HepG2 (cell line): ENCODE data around the gene FBXL4. TPM values are rescaled to one million over a fixed set of nuclear protein-coding genes. Genes with fewer than 3 reads are reported as not detected.

ENCODE experiments used
- ATAC-seq: fragments of 200-7000 bp; cut with Tn5 transposase; 3 replicates; pipeline ENCODE4 v1.9.1; 2020; ENCODE audit warnings: mild to moderate bottlenecking, moderate library complexity
- BruUV-seq: library from RNA; stranded (reverse); fragments of 400-500 nt; replicated peaks from 2 replicates; lab custom pipeline; 2021; lab: Mats Ljungman, UMichigan
- CTCF ChIA-PET: fragments of 300-600 bp; formaldehyde crosslinking; extraction: SDS; loops from one replicate; lab custom pipeline; 2021; ENCODE audit warnings: low total read pairs, inconsistent platforms, low intra/inter-chr PET ratio; lab: Yijun Ruan, JAX
- POLR2A ChIA-PET: fragments of 350-600 bp; sonication (Branson Sonifier 250); formaldehyde crosslinking; loops from one replicate; lab custom pipeline; 2020; ENCODE audit warnings: antibody characterized with exemption, inconsistent platforms; lab: Yijun Ruan, JAX
- DNase-seq: peaks from one replicate; pipeline ENCODE4 v3.0.0-alpha.2; 2015; ENCODE audit warnings: low spot score
- FAIRE-seq: peaks from 3 replicates; lab custom pipeline; 2011; peaks lifted over from hg19 to GRCh38; lab: Jason Lieb, UNC
- H2AFZ ChIP-seq: one replicate; pipeline ENCODE4 v1.6.1; 2011; ENCODE audit warnings: low read length, inconsistent platforms
- H3K27ac ChIP-seq: fragments of 300-600 bp; 3 replicates; pipeline ENCODE4 v1.8.0; 2011; ENCODE audit warnings: mixed run types, mild to moderate bottlenecking, mixed read lengths, low read length, inconsistent platforms; ENCODE audit not compliant: insufficient read depth; ENCODE audit errors: extremely low read length
- H3K27me3 ChIP-seq, 2 experiments: fragments of 200-600 bp in 1 of 2; 2 replicates in 1 of 2; 3 replicates in 1 of 2; pipeline versions ENCODE4 v1.6.0 to v1.8.0; 2011; ENCODE audit warnings: low read length in 2 of 2, mild to moderate bottlenecking in 2 of 2, moderate library complexity in 2 of 2, inconsistent platforms in 1 of 2; ENCODE audit not compliant: insufficient read depth in 2 of 2, control insufficient read depth in 1 of 2
- H3K36me3 ChIP-seq, 2 experiments: fragments of 200-600 bp in 1 of 2; replicated peaks in 1 of 2; 2 replicates in 1 of 2; 3 replicates in 1 of 2; pipeline versions ENCODE4 v1.5.1 to v1.8.0; 2011; ENCODE audit warnings: low read length in 2 of 2, inconsistent platforms in 1 of 2; ENCODE audit not compliant: insufficient read depth in 2 of 2, control insufficient read depth in 1 of 2
- H3K4me1 ChIP-seq: 2 replicates; pipeline ENCODE4 v1.5.1; 2012; ENCODE audit warnings: low read length, inconsistent platforms; ENCODE audit not compliant: insufficient read depth
- H3K4me2 ChIP-seq: 2 replicates; pipeline ENCODE4 v1.6.0; 2011; ENCODE audit warnings: low read depth, low read length, inconsistent platforms
- H3K4me3 ChIP-seq, 3 experiments: fragments of 200-600 bp in 1 of 3; sonication (generic), shearing (Covaris generic) in 1 of 3; replicated peaks in 1 of 3; 2 replicates each; pipeline ENCODE4 v1.5.1; 2011 to 2016; ENCODE audit warnings: low read length in 3 of 3, inconsistent platforms in 2 of 3, low read depth in 2 of 3, mild to moderate bottlenecking in 2 of 3, control low read depth in 1 of 3, mixed read lengths in 1 of 3; ENCODE audit not compliant: insufficient read depth in 1 of 3
- H3K79me2 ChIP-seq: one replicate; pipeline ENCODE4 v1.6.1; 2011; ENCODE audit warnings: low read length, inconsistent platforms; ENCODE audit not compliant: insufficient read depth
- H3K9ac ChIP-seq: 2 replicates; pipeline ENCODE4 v1.6.0; 2011; ENCODE audit warnings: mild to moderate bottlenecking, low read depth, low read length, inconsistent platforms; ENCODE audit not compliant: insufficient read depth
- H3K9me3 ChIP-seq: 2 replicates; pipeline ENCODE4 v1.5.1; 2012; ENCODE audit warnings: mild to moderate bottlenecking, low read length
- H4K20me1 ChIP-seq: 2 replicates; pipeline ENCODE4 v1.6.0; 2011; ENCODE audit warnings: inconsistent platforms, mild to moderate bottlenecking, low read length, moderate library complexity; ENCODE audit not compliant: insufficient read depth
- CBX1 ChIP-seq: IDR thresholded peaks from one replicate; pipeline ENCODE4 v1.6.1; 2016; ENCODE audit warnings: antibody characterized with exemption, low read depth
- SOX13 ChIP-seq, 3 experiments: fragments of 450-650 bp in 1 of 3; sonication (generic) in 1 of 3; formaldehyde crosslinking in 1 of 3; IDR thresholded peaks in 2 of 3; conservative IDR thresholded peaks in 1 of 3; 2 replicates each; pipeline versions ENCODE4 v1.5.0 to v1.6.1; 2016 to 2020; ENCODE audit warnings: antibody characterized with exemption in 1 of 3, mild to moderate bottlenecking in 1 of 3, missing compliant biosample characterization in 1 of 3, missing genetic modification reagents in 1 of 3, moderate library complexity in 1 of 3
- ZNF24 ChIP-seq: fragments of 450-650 bp; IDR thresholded peaks from 2 replicates; pipeline ENCODE4 v1.6.1; 2017; ENCODE audit warnings: antibody characterized with exemption, mild to moderate bottlenecking
- WGBS: methylation state at CpG from one replicate; pipeline ENCODE4 v1.1.6; 2017; ENCODE audit warnings: low lambda C conversion rate; 5-methylcytosine and 5-hydroxymethylcytosine counted together
- in situ Hi-C: cut with HindIII; loops from 2 replicates; pipeline ENCODE4 v1.10.0; 2017; ENCODE audit warnings: low pct_unique_long_range_greater_than_20kb; ENCODE audit not compliant: extremely low pct_ligation_motif_present
- intact Hi-C: fragments of 100-400 bp; cut with micrococcal nuclease; formaldehyde crosslinking; loops from one replicate; pipeline ENCODE4 v1.10.0; 2022; ENCODE audit not compliant: unreplicated experiment
- polyA plus RNA-seq, 8 experiments: library from polyadenylated mRNA; depleted of rRNA in 3 of 8; stranded (reverse) in 7 of 8; unstranded in 1 of 8; fragments of >200 nt; fragmentation: Illumina TruSeq in 4 of 8; extraction: Trizol in 4 of 8; gene quantifications; 2 replicates each; pipeline versions ENCODE4 v1.2.1 to v1.2.3, GENCODE V29; 2011 to 2016; ENCODE audit warnings: low read depth in 4 of 8, missing spikeins in 1 of 8, mixed read lengths in 1 of 8; ENCODE audit not compliant: insufficient read depth in 1 of 8
- total RNA-seq, 5 experiments: library from RNA; depleted of rRNA; stranded (reverse); fragments of >200 nt; fragmentation: Illumina TruSeq; extraction: Trizol; gene quantifications; 2 replicates each; pipeline ENCODE4 v1.2.3, GENCODE V29; 2016; ENCODE audit warnings: low read depth in 1 of 5
- TF ChIP-seq, protein P1 (sequence below): sonication (generic); formaldehyde crosslinking; IDR thresholded peaks from 2 replicates; pipeline ENCODE4 v1.5.0; 2020; ENCODE audit warnings: mild to moderate bottlenecking, missing genetic modification reagents

The FBXL4 gene
- total and polyA plus RNA-seq, 2 of the 13 experiments (the other 11 are each of a cell fraction or from before 2014, with no cell fraction given) = 13.2 to 17.6 TPM

DNA sequence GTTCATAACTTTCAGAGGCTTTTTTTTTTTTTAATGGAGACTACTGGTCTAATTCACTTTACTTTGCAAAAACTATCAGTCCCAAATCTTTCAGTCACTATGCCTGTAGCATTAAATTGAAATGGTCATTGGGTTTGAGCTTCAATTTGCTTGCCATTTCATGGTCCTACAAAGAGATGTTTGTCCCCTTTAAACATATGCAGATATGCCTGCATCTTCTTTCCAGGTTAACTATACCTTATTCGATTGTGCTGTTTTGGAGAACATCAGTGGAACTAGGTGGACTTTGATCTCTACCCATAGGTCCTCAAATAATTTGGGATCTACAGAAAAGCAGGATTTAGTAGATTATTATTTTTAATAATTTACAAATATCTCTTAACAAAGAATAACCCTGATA lies 108.8 kb downstream of the FBXL4 start (continued):
- TF ChIP-seq SOX13 (IDR thresholded peaks at IDR 0.05) (no peak), SOX13 (CRISPR knock-in tag; conservative IDR thresholded peaks at IDR 0.05 in 1 of 2, IDR thresholded peaks at IDR 0.05 in 1 of 2) (no peak)

DNA sequence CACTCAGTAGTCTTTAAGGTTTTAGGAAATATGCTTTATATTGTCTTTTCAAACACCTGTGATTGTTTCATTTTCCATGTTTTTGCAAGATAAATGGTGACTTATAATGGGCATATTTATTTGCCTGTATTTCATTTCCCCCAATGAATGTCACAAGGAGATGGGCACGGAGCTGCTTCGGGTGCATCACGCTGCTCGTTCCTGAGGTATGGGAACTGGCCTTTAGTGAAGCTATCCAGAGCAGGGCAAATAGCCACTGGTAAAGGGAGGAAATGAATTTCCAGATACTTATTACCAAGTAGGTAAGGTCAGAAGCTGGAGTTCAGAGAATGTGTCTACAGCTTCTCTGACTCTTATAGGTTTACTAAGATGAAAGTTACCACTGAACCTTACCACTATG lies 109.7 kb downstream of the FBXL4 start:
- ChIA-PET POLR2A (interaction anchor here (1.7 kb wide), 1 partner anchor 110 kb away, joined by 5 read pairs; the partner anchor contains the start of gene FBXL4), CTCF (no interaction called here)
- H3K79me2 ChIP-seq = no peaks in the 10 kb centered on the region
- H2AFZ ChIP-seq = no peak overlapping the region
- H3K9me3 ChIP-seq = no peaks in the 10 kb centered on the region
- TF ChIP-seq, protein P1, sequence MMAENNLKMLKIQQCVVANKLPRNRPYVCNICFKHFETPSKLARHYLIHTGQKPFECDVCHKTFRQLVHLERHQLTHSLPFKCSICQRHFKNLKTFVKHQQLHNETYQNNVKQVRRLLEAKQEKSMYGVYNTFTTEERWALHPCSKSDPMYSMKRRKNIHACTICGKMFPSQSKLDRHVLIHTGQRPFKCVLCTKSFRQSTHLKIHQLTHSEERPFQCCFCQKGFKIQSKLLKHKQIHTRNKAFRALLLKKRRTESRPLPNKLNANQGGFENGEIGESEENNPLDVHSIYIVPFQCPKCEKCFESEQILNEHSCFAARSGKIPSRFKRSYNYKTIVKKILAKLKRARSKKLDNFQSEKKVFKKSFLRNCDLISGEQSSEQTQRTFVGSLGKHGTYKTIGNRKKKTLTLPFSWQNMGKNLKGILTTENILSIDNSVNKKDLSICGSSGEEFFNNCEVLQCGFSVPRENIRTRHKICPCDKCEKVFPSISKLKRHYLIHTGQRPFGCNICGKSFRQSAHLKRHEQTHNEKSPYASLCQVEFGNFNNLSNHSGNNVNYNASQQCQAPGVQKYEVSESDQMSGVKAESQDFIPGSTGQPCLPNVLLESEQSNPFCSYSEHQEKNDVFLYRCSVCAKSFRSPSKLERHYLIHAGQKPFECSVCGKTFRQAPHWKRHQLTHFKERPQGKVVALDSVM (CRISPR knock-in tag) = no peak
- TF ChIP-seq ZNF24 (no peak), CBX1 (no peak)
- TF ChIP-seq, all 625 proteins: peak for 0
- no peak for ATAC-seq
- Histone ChIP-seq H3K9ac (no peak overlapping the region), H4K20me1 (no peaks in the 10 kb centered on the region; the same call in 1 of the 2 replicates), H3K4me1 (peaks cover 20% of the 10 kb centered on the region; the same call in 1 of the 2 replicates), H3K36me3 (no peaks in the 10 kb centered on the region), H3K4me3 (no peak overlapping the region), H3K27me3 (peaks cover 6 to 74% of the 10 kb centered on the region in 2 experiments; a peak in 4 of 5 replicates), H3K27ac (no peak overlapping the region), H3K4me2 (no peak overlapping the region)
- WGBS = 69% methylated on average over 4 of the region's 4 CpGs
- no peak for DNase-seq
- BruUV-seq = no TSS peak
- in situ Hi-C loops = loop anchor here (25.0 kb wide), 5 partner anchors 274 to 1776 kb away; no protein-coding TSS in a partner anchor
- intact Hi-C loops = loop anchor here (2.0 to 5.0 kb wide), 2 partner anchors 206 to 1651 kb away; no protein-coding TSS in a partner anchor
- no peak for FAIRE-seq
